Prostate gland (tissue), 2 donors: Measurements from ENCODE around the gene ITGAX.

Source experiments
- CTCF ChIP-seq, 4 experiments: fragments of 200-600 bp in 2 of 4; fragments of 450-650 bp in 2 of 4; sonication (generic) in 2 of 4; IDR thresholded peaks; 1 replicate in 3 of 4; 2 replicates in 1 of 4; pipeline ENCODE4 v1.5.1; 2016 to 2019; ENCODE audit warnings: antibody characterized with exemption in 4 of 4, mild to moderate bottlenecking in 2 of 4, moderate library complexity in 2 of 4
- POLR2A ChIP-seq: fragments of 450-650 bp; IDR thresholded peaks from one replicate; pipeline ENCODE4 v1.6.1; 2016; ENCODE audit warnings: antibody characterized with exemption, mild to moderate bottlenecking
- POLR2AphosphoS5 ChIP-seq: sonication (generic); formaldehyde crosslinking; IDR thresholded peaks from one replicate; pipeline ENCODE4 v1.6.1; 2017; ENCODE audit warnings: antibody characterized with exemption

- TF ChIP-seq POLR2A = no peak
- no peak for TF ChIP-seq CTCF (IDR thresholded peaks at IDR 0.05)
- TF ChIP-seq POLR2AphosphoS5 = no peak
Observed at GRCh38 chr16:31330553-31330890, 24.5 kb upstream of the ITGAX start.
